Right lung (tissue), 5 donors: ENCODE measurements around the gene FAT1. TPM values are rescaled to one million over a fixed set of nuclear protein-coding genes. Genes with fewer than 3 reads are reported as not detected.

Source experiments
- DNase-seq, 2 donors: peaks; one replicate each; pipeline ENCODE4 v3.0.0-alpha.2; 2013
- polyA plus RNA-seq, 5 donors: library from polyadenylated mRNA; unstranded; fragments of 120-200 nt; gene quantifications; one replicate each; pipeline versions ENCODE4 v1.2.1 to v1.2.3, GENCODE V29; 2013; ENCODE audit warnings: inconsistent platforms in 1 of 5, low replicate concordance in 1 of 5; ENCODE audit not compliant: insufficient read length in 5 of 5, insufficient read depth in 1 of 5

FAT1 gene
- polyA plus RNA-seq, 5 donors: 185 to 273 (median 227) TPM

DNA sequence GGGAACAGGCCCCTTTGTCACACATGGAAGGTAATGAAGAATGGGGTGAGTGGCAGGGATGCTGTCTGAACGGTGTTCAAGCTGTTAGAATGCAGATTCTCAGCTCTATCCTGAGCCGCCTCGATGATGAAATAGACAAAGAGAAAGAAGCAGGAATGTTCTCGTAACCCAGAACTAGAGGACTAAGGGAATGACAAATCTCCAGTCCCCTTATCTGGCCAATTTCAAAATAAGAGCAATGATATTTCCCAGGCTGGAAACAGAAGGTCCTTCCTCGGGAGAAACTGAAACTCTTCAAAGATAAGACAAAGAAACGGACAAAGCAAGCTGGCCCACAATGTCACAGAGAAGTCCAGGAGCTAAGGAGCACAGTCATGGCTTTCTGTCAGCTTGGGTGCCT lies 138.7 kb downstream of the FAT1 start:
- DNase-seq: no peak

DNA sequence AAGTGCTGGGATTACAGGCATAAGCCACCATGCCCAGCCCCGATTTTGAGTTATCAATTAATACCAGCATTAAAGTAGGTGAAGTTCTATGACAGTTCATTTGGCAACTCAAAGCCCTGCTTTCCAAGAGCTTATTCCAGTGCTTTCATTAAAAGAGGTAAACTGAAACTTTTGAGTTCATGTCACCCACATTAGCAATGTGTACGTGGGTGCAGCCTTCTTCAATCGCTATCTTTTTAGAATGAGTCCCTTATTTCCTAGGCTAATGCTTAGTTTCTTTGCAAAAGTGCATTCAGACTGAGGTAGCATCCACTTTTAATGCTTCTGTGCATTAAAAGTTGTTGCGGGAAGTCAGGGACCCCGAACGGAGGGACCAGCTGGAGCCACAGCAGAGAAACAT lies 142.2 kb downstream of the FAT1 start:
- no peak for DNase-seq

DNA sequence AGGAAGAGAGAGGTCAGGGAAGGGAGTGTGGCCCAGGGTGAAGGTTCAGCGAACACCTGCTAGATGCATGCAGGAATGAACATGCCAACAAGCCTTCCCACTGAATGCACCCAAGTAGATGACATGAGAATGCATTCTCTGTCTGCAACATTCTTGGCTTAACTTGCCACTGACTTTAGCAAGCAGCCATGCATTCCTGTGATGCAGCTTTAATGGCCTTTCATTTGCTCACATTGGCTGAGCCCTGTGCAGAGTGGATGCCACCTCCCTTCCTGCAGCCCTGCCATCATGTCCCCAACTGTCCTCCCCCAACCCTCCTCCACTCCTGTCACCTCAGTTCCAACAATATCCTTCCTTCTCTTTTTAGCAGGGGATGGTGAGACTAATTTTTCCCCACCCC lies 143.0 kb downstream of the FAT1 start:
- DNase-seq: no peak

DNA sequence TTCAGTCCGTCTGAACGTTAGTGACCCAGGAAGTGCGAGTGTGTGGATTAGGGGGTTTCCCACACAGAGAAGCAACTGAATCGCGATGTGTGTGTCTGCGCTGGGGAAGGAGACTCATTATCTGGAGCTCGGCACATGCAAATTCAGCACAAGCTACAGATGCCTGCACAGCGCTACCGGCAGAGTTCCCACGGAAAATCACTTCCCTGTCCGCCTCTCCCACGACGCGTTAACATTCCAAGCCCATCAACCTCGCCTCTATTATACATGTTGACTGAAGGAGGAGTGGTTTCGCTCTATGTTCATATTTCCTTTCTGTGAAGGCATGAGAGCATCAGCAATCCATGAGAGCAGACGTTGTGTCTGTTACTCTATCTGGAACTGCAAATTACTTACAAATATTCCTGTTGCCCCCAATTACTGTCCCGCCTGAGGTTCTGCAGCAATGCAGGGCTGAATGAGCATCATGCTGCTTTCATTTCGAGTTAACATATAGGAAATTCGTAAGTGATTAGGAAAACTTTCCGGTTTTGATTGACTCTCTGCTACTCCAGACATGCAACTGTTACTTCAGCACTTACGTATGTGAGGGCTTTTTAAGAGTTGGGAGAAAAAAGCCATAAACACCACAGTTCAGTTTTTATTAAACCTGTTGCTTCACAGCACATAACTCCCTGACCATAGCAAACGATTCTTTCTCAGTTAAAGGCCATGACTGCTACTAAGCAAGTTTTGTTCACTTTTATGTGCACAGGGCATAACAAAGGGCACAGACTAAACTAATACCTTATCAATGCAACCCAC lies 153.3 kb downstream of the FAT1 start:
- DNase-seq: no peak

DNA sequence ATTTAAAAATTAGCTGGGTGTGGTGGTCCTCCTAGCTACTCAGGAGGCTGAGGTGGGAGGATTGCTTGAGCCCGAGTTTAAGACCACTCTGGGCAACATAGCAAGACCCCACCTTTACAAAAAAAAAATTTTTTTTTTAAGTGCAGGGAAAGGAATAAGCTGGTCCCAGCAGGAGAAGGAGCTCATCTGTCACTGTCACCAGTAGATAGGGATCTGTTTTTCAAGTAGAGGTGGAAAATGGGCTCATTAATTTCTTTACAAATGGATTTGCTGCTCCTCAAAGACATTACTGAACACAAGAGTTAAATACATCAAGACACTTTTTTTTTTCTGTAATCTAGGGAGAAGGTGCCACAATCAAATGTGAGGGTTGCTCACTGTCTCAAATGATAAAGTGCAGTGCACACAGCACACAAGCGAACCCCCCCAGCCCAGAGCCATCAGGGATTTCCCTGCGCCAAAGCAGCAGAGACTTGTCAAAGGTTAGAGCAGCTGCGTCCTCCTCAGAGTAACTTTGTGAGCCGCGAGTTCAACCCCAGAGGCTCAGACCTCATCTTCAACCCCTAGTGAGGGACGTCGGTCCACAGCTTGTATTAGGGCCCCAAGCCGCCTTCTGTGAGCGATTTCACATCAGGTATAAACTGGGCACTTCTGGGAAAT lies 154.0 kb downstream of the FAT1 start:
- DNase-seq: no peak

DNA sequence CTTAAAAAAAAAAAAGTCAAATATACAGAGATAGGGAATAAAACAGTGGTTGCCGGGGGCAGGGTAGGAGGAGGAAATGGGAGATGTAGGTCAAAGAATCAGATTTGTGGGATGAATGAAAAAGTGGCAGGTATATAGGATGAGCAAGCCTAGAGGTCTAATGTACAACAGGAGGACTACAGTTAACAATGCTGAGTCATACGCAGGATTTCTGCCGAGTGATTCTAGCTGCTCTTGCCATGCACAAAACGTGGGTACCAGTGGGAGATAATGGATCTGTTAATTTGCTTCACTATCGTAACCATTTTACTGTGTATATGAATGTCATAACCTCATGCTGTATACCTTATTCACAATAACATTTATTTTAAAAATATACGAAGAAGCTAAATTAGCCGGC lies 157.6 kb downstream of the FAT1 start:
- DNase-seq: no peak

DNA sequence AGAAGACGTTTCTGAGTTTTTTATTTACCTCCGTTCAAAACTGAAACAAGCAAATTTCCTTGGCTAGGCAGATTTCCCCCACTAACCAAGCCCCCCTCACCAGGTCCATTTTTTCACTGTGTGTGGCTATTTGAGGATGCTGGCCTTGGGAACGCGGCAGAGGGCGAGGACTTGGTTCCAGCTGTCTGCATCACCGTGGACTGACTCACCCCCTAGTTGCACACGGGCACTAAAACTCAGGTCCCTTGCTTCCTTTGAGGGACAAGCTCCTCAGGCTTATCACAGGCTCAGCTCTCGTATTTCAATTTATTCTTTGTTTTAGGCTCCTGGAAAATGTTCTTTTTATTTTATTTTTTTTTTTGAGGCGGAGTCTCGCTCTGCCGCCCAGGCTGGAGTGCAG lies 159.9 kb downstream of the FAT1 start:
- no peak for DNase-seq

DNA sequence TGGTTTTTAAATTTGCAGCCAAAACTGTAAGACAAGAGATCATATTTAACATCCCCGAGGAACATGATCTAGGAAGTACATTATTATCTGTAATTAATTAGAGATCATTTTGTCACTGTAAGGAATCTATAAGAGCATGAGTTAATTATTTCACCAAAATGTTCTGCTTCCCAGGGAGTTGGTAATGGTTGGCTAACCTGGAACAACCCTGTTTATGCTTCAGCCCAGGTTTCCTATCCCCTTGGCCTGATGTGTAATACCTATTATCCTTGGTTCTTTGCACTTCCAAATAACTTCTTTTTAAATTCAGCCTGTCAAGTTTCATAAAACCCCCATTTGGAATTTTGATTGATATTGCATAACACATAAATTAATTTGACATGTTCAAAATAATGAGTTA lies 161.9 kb downstream of the FAT1 start:
- no peak for DNase-seq

DNA sequence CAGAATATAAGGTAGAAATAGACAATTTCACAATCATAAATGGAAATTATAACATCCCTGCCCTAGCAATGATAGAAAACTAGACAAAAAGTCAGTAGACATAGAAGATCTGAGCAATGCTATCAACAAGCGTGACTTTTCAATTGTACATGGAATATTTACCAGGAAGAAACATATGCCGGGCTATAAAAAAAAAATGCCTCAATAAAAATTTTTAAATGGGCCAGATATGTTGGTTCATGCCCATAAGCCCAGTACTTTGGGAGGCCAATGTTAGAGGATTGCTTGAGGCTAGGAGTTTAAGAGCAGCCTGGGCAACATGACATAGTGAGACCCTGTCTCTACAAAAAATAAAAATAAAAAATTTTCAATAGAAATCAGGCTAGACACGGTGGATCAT lies 163.0 kb downstream of the FAT1 start:
- no peak for DNase-seq

DNA sequence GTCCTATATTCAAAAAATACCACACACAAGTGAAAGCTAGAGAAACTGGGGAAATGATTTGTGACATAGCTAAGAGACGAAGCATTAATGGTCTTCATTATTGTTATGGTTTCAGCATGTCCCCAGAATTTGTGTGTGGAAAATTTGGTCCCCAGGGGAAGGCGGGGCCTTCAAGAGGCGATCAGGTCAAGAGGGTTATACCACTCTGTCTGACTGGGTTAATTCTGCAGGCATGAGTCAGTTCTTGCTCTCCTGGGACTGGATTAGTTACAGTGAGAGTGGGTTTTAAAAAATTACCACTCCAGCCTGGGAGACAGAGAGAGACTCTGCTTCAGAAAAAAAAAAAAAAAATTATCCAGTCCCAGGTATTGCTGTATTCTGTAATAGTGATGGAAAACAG lies 166.2 kb downstream of the FAT1 start:
- DNase-seq: no peak

DNA sequence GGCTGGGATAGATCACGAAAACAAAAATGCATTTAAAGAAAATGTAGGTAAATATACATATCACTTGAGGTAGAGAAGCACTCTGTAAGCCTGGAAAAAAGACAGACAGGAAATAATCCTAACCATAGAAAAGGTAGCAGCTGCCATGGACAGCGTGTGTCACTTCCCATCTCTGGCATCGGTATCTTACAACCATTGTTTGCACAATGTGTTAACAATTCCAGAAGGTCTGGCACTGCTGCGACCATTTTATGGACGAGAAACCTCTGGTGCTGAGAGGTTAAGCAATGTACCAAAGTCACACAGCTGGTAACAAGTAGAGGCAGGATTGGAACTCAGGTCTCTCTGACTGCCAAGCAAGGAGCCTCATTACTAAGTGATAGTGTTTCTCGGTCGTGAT lies 166.6 kb downstream of the FAT1 start:
- no peak for DNase-seq

DNA sequence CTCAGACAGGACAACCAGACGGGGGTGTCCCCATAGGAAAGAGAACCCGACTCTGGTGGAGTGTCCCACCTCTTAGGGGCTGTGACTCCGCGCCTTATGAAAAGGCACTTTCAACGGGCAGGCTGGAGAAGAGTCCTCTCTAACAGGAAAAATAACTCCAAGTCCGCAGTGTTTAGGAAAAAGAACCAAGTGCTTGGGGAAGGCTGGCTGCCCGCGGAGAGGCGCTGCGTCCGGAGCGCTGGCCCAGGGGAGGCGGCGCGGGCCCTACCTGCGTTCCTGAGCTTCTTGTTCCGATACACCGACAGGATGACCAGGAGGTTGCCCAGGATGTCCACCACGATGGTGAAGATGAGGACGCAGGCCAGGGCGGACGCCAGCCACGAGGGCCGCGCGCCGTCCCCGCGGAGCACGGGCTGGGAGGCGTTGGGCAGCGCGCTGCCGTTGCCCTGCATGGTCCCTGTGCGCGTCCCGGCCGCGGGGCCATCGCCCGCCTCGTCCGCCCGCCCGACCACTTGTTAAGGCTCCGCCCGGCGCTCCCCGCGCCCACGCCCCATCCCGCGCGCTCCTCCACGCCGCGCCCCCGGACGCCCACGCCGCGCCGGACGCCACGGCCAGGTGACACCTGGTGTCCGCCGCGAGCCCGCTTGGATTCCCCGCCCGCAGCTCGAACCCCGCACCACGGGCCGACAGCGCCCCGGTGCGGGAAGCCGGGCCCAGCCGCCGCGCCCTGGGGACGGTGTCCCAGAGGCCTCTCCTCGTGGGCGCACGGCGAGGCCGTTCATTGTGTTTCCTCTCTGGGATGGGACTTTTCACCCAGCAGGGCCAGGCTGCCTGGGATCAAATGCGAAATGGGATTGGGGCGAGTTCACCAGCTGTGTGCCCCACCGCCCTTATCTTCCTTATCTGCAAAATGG lies 168.5 kb downstream of the FAT1 start, which contains the start of gene MTNR1A:
TSS of gene MTNR1A (minus strand) at position 654 of the 914 bp plus-strand sequence. CDS start at position 452, 202 bp downstream.
- DNase-seq: peak in 1 of 2 donors; percentile 13

DNA sequence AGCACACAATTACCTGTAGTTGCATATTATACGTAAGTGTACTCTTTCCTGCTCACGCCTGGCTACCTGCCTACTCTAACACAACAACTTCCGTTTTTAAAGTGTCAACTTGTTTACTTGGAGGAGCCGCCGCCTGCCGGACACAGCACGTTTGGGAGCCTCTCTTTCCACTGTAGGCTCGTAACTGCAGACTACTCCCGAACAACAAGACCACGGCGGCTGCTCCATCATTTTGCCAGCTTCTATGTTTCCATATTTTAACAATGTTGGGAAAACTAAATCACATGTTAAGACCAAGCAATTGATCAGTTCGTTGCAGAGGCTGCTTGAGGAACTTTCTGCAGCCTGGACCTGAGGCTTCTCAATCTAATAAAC lies 169.1 kb downstream of the FAT1 start:
- peak in 1 of 2 donors; percentile 14 for DNase-seq

DNA sequence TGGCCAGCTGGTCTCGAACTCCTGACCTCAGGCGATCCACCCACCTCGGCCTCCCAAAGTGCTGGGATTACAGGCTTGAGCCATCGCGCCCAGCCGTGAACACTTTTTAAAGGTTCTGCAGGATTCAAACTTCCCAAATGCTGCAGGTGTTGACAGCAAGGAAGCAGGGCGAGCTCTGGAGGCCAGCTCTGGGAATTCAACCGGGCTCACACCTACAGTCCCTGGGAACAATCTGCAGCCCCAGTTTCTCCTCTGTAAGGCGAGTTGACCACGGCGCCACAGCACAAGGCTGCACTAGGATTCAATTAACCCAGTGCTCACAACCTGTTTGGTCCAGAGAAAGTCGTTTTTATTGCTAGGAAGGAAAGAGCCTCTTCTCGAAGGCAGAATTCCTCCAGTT lies 169.9 kb downstream of the FAT1 start:
- DNase-seq: no peak

DNA sequence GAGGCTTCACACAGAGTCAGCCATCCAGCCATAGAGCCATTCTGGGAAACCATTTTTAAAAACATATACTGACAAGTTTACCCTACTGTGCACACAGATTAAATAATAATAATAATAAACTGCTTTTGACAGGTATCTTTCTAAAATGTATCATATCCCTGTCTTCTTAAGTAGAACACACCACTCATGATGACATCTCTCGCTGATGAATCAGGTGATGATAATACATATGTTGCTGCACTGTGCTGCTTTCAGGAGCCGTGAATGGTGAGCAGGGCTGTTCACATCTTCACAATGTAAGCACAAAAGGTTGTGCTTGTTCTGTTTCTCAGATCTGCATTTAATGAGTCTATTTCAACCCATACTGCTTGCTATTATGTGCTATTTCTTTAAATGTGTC lies 171.8 kb downstream of the FAT1 start:
- DNase-seq: no peak

DNA sequence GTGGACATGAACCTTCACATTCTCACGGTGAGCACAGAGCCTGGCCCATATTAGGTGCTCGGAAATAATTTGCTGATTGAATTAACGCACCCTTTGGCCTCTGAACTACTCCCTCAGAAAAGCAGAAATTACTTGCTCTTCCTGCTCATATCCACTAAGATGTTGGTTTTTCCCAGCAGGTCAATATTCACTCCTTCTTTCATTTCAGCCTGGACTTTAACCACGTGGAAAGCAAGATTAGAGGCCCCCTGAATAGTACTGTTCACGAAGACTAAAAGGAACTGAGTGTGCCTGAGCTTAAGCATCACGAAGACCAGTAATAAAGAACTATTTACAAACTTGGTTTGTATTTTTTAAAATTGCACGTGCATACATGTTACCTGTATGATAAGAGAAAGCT lies 178.2 kb downstream of the FAT1 start:
- no peak for DNase-seq

DNA sequence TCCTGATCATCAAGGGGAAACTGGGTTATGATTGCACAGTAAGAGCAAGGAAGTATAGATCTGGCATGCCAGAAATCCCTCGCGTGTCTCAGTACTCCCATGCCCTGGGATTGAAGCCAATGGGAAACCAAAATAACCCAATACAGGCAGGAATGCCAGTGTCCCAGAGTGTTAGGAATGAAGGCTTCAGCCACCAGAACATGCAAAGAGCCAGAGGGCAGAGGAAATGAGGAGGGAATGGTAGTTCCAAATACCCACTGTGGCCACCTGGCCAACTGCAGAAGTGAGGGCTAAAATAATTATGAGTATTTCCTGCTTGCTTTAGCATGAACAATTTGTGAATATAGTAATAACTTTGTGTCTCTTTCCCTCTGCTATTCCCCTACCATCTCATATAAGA lies 180.4 kb downstream of the FAT1 start:
- no peak for DNase-seq

DNA sequence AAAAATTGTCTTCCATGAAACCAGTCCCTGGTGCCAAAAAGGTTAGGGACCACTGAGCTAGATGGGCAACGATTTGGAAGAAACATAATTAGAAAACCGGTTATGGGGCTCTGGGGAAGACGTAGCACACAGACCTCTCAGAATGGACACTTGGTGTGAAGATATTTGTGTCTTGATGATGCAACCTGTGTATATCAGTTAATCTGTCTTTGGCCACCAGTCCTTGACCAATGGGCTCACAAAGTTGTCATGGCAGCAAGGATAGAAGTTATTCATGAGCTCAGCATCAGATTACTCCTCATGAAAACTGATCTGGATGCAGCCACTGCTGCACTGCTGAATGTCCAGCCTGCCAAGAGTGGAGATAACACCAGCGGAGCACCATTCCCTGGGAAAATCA lies 181.9 kb downstream of the FAT1 start:
- no peak for DNase-seq

DNA sequence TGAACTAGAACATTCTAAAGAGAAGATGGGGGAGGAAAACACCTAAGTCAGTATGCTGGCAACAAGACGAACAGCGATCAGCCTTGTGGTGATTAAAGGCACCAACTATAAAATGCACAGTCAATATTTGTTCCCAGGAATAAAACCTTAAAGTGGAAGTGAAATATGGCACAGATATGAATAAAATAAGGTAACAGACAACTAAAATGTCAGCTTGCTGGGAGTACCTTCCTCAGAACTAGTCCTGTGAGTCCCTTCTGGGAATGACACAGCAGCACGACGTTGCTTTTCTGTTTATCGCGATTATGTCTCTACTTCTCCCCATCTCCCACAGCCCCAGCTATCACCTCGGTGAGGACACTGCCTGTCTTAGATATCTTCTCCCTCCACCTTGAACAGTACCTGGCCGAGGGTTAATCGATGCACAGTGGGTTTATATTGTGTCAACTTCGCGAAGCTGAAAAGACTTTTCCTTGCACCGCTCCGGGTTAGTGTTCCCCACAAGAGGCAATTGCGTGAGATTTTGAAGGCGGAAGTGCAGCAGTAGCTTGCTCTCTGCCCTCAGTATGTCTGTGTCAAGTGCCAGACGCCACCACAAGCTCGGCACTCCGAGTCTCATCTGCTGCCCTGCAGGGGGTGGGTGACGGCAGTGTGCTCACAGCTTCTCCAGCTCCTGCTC lies 185.7 kb downstream of the FAT1 start:
- no peak for DNase-seq
